PC-9 (cell line): ENCODE data around the gene UGT1A7. TPM values are rescaled to one million over a fixed set of nuclear protein-coding genes. Genes with fewer than 3 reads are reported as not detected.
A peak's percentile ranks its signal among the peaks of the same experiment; 100 is the strongest.

Experiments
- BruUV-seq: library from RNA; stranded (reverse); fragments of 400-500 nt; replicated peaks from 2 replicates; lab custom pipeline; 2021; lab: Mats Ljungman, UMichigan
- CTCF ChIA-PET: fragments of 300-600 bp; sonication (Branson Sonifier 250); formaldehyde crosslinking; loops from one replicate; lab custom pipeline; 2022; ENCODE audit warnings: antibody characterized with exemption; lab: Charles Lee
- POLR2A ChIA-PET: fragments of 300-600 bp; sonication (Branson Sonifier 250); formaldehyde crosslinking; loops from one replicate; lab custom pipeline; 2022; ENCODE audit warnings: antibody characterized with exemption; ENCODE audit not compliant: unreplicated experiment; lab: Charles Lee
- DNase-seq, 2 experiments: peaks; one replicate each; pipeline versions ENCODE4 v3.0.0 to v3.0.0-alpha.2; 2015 to 2022; ENCODE audit warnings: mixed read lengths in 1 of 2
- H2AFZ ChIP-seq: fragments of 200-600 bp; sonication (generic); 2 replicates; pipeline ENCODE4 v1.8.1; 2017; ENCODE audit warnings: antibody characterized with exemption
- H3F3A ChIP-seq: fragments of 200-600 bp; sonication (generic); 2 replicates; pipeline ENCODE4 v1.8.1; 2017; ENCODE audit warnings: antibody characterized with exemption, mild to moderate bottlenecking, low read depth; ENCODE audit not compliant: insufficient read depth
- H3K27ac ChIP-seq: fragments of 200-600 bp; sonication (generic); 2 replicates; pipeline ENCODE4 v1.6.1; 2016; ENCODE audit warnings: mixed run types
- H3K27me3 ChIP-seq: fragments of 200-600 bp; sonication (generic); 2 replicates; pipeline ENCODE4 v1.6.1; 2016; ENCODE audit warnings: low read depth, mixed run types; ENCODE audit not compliant: insufficient read depth
- H3K36me3 ChIP-seq: fragments of 200-600 bp; sonication (generic); 2 replicates; pipeline ENCODE4 v1.6.1; 2016; ENCODE audit warnings: low read depth, mixed run types
- H3K4me1 ChIP-seq: fragments of 200-600 bp; sonication (generic); replicated peaks from 2 replicates; pipeline ENCODE4 v1.6.1; 2016; ENCODE audit warnings: mixed run types; ENCODE audit not compliant: insufficient read depth
- H3K4me2 ChIP-seq: fragments of 200-600 bp; sonication (generic); 2 replicates; pipeline ENCODE4 v1.6.1; 2017; ENCODE audit warnings: mixed run types
- H3K4me3 ChIP-seq: fragments of 200-600 bp; sonication (generic); 2 replicates; pipeline ENCODE4 v1.6.1; 2016; ENCODE audit warnings: mixed run types
- H3K79me2 ChIP-seq: fragments of 200-600 bp; sonication (generic); 2 replicates; pipeline ENCODE4 v1.6.1; 2017; ENCODE audit warnings: low read depth, mixed run types
- H3K9me2 ChIP-seq: fragments of 200-600 bp; sonication (generic); 2 replicates; pipeline ENCODE4 v1.8.1; 2017; ENCODE audit warnings: mild to moderate bottlenecking; ENCODE audit not compliant: insufficient read depth
- H3K9me3 ChIP-seq: fragments of 200-600 bp; sonication (generic); 2 replicates; pipeline ENCODE4 v1.8.1; 2016; ENCODE audit warnings: low read depth; ENCODE audit not compliant: insufficient read depth
- H4K20me1 ChIP-seq: fragments of 200-600 bp; sonication (generic); 2 replicates; pipeline ENCODE4 v1.8.1; 2017; ENCODE audit not compliant: insufficient read depth
- EZH2 ChIP-seq: fragments of 200-600 bp; sonication (generic); IDR thresholded peaks from 2 replicates; pipeline ENCODE4 v1.8.0; 2017; ENCODE audit warnings: antibody characterized with exemption, low read depth
- intact Hi-C: fragments of 100-400 bp; cut with micrococcal nuclease; formaldehyde crosslinking; loops from one replicate; pipeline ENCODE4 v1.10.0; 2022; ENCODE audit not compliant: unreplicated experiment
- total RNA-seq: library from RNA; stranded (reverse); gene quantifications from 2 replicates; pipeline ENCODE4 v1.2.3, GENCODE V29; 2021
- TF ChIP-seq, protein P1 (sequence below): fragments of 200-600 bp; sonication (generic); conservative IDR thresholded peaks from 2 replicates; pipeline ENCODE4 v1.6.1; 2017; ENCODE audit warnings: mixed run types, antibody characterized with exemption, mild to moderate bottlenecking, moderate library complexity

Gene UGT1A7
- total RNA-seq, 1 experiment from 2014 or later: 20.3 TPM

DNA sequence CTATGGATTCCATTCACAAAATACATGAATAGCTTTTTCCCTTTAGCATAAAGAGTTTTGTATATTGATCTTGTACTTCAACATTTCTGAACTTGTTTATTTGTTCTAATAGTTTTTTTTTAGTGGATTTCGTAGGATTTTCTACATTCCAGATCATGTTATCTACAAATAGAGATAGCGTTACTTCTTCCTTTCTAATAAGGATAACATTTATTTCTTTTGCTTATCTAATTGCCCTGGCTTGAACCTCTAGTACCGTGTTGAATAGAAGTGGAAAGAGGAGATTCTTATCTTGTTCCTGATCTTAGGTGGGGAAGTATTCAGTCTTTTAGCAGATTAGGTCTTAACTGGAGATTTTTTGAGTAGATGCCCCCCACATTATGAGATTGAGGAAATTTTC lies 20.5 kb downstream of the UGT1A7 start:
- Histone ChIP-seq H3K4me1 (peaks cover 100% of the 10 kb centered on the region), H3F3A (peaks cover 93% of the 10 kb centered on the region), H3K27me3 (no peaks in the 10 kb centered on the region), H3K4me3 (0 out of 2 replicates have a peak overlapping the region, but pooled peaks have one; percentile 5), H3K79me2 (peaks cover 96% of the 10 kb centered on the region), H3K4me2 (peak overlapping the region; percentile 63), H3K9me2 (no peaks in the 10 kb centered on the region), H2AFZ (no peak overlapping the region), H3K9me3 (no peaks in the 10 kb centered on the region), H3K27ac (peak overlapping the region; percentile 97), H4K20me1 (0 out of 2 replicates have a peak, but pooled peaks cover under 1% of the 10 kb centered on the region), H3K36me3 (peaks cover 79% of the 10 kb centered on the region)
- intact Hi-C loops: loop anchor here (10.0 kb wide), 1 partner anchor 1283 kb away; no protein-coding TSS in a partner anchor
- no TSS peak for BruUV-seq
- DNase-seq: no peak
- ChIA-PET CTCF (interaction anchor here (0.6 kb wide), 1 partner anchor 358 kb away, joined by 4 read pairs; no protein-coding TSS in a partner anchor), POLR2A (interaction anchor here (0.5 to 1.4 kb wide), 3 partner anchors 10 to 280 kb away, joined by 3 to 16 read pairs (median 3); partner anchors contain the start of gene UGT1A6)
- TF ChIP-seq, protein P1, sequence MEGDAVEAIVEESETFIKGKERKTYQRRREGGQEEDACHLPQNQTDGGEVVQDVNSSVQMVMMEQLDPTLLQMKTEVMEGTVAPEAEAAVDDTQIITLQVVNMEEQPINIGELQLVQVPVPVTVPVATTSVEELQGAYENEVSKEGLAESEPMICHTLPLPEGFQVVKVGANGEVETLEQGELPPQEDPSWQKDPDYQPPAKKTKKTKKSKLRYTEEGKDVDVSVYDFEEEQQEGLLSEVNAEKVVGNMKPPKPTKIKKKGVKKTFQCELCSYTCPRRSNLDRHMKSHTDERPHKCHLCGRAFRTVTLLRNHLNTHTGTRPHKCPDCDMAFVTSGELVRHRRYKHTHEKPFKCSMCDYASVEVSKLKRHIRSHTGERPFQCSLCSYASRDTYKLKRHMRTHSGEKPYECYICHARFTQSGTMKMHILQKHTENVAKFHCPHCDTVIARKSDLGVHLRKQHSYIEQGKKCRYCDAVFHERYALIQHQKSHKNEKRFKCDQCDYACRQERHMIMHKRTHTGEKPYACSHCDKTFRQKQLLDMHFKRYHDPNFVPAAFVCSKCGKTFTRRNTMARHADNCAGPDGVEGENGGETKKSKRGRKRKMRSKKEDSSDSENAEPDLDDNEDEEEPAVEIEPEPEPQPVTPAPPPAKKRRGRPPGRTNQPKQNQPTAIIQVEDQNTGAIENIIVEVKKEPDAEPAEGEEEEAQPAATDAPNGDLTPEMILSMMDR: no peak
- no peak for TF ChIP-seq EZH2

DNA sequence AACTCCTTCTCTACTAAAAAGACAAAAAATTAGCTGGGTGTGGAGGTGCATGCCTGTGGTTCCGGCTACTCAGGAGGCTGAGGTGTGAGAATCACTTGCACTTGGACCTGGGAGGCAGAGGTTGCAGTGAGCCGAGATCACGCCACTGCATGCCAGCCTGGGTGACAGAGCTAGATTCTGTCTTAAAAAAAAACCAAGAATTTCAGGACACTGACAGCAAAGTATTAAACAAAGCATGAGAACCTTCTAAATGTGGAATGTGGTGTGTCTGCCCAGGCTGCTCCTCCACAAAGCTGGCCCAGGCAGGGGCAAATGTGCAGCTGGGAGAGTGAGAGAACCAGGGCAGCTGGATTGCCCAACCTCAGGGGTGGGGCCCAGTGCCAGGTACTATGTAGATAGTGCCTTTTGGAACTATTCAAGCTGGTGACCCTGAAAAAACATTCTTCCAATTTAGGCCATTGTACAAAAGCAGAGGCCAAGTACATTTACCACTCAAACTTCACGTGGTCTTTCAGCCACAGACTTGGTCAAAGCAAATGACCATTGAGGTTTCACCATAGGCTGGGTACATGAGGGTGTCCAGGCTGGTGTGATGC lies 24.3 kb downstream of the UGT1A7 start:
- H3K9me3 ChIP-seq: no peaks in the 10 kb centered on the region
- peak overlapping the region; percentile 63 for H3K4me2 ChIP-seq
- ChIA-PET POLR2A (interaction anchor here (0.5 to 1.6 kb wide), 12 partner anchors 8 to 292 kb away, joined by 3 to 53 read pairs (median 8); partner anchors contain the start of gene UGT1A6), CTCF (interaction anchor here (0.6 to 1.0 kb wide), 2 partner anchors 127 to 257 kb away, joined by 3 to 5 read pairs; no protein-coding TSS in a partner anchor)
- peaks cover 93% of the 10 kb centered on the region for H3F3A ChIP-seq
- H2AFZ ChIP-seq: no peak overlapping the region
- peaks cover 97% of the 10 kb centered on the region for H3K4me1 ChIP-seq
- H3K4me3 ChIP-seq: peak overlapping the region; percentile 15; the same call in 1 of the 2 replicates
- BruUV-seq: no TSS peak
- peak overlapping the region; percentile 95 for H3K27ac ChIP-seq
- peaks cover 89% of the 10 kb centered on the region for H3K36me3 ChIP-seq
- peaks cover 100% of the 10 kb centered on the region for H3K79me2 ChIP-seq
- H3K27me3 ChIP-seq: no peaks in the 10 kb centered on the region
- no peaks in the 10 kb centered on the region for H3K9me2 ChIP-seq
- peak; percentile 97 for DNase-seq
- TF ChIP-seq EZH2: no peak
- TF ChIP-seq, protein P1: no peak
- peaks cover 8% of the 10 kb centered on the region; the same call in 1 of the 2 replicates for H4K20me1 ChIP-seq
- intact Hi-C loops: loop anchor here (1.0 to 10.0 kb wide), 7 partner anchors 15 to 1279 kb away; partner anchors contain the start of gene DGKD

DNA sequence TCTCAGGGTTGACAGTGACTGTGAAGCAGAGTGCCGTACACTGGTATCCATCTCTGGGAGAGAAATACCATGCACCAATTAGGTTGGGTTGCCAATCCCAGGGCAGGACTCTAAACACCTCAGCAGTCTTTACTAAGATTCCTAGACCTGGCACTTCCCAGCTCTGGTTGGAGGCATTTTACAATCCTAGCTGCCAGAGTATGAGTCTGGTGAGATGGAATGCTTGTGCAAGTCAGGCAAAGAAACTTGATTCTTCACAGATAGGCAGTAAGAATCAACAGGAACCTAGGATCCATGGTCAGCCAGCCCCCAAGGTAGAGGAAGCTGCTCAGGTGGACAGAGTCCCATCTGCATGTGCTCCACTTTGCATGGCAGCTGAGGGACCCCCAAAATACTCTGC lies 25.0 kb downstream of the UGT1A7 start:
- H4K20me1 ChIP-seq: peaks cover 10% of the 10 kb centered on the region; the same call in 1 of the 2 replicates
- CTCF ChIA-PET: no interaction called here
- intact Hi-C loops: loop anchor here (1.0 to 10.0 kb wide), 7 partner anchors 15 to 1278 kb away; partner anchors contain the start of gene DGKD

More for the DNA sequence above, 25.0 kb downstream of the UGT1A7 start:
- TF ChIP-seq, protein P1: no peak
- TF ChIP-seq EZH2: no peak
- Histone ChIP-seq H2AFZ (no peak overlapping the region), H3K4me1 (peaks cover 97% of the 10 kb centered on the region), H3K4me3 (no peak overlapping the region), H3K9me3 (no peaks in the 10 kb centered on the region), H3K36me3 (peaks cover 90% of the 10 kb centered on the region), H3K27ac (peak overlapping the region; percentile 95), H3K9me2 (no peaks in the 10 kb centered on the region), H3K79me2 (peaks cover 100% of the 10 kb centered on the region), H3K27me3 (no peaks in the 10 kb centered on the region), H3K4me2 (peak overlapping the region; percentile 63), H3F3A (peaks cover 93% of the 10 kb centered on the region)
- POLR2A ChIA-PET: interaction anchor here (0.6 to 1.6 kb wide), 8 partner anchors 8 to 239 kb away, joined by 3 to 53 read pairs (median 8); no protein-coding TSS in a partner anchor
- peak; percentile 69 to 89 for DNase-seq
- no TSS peak for BruUV-seq
